ENCODE measurements around the gene PAIP2. TPM values are rescaled to one million over a fixed set of nuclear protein-coding genes. Genes with fewer than 3 reads are reported as not detected.

PAIP2 gene
- total RNA-seq, 1 experiment from 2014 or later, result 79.4 TPM

GRCh38 chr5:139394654-139395566, 53.3 kb downstream of the PAIP2 start, which contains the start of gene PROB1:
Gene PROB1 (minus strand): TSS chr5:139395104. CDS start chr5:139395081, 23 bp downstream.
- CTCF ChIA-PET, result no interaction called here
- POLR2A ChIA-PET, result no interaction called here
- TF ChIP-seq REST (IDR thresholded peaks at IDR 0.05; ENCODE audit: insufficient read depth in 1 of 2, low read depth in 2 of 2, low read length in 1 of 2), result no peak
- no peak for TF ChIP-seq TCF7L2 (IDR thresholded peaks at IDR 0.05; ENCODE audit: low read depth, low read length)
- no peak for TF ChIP-seq CTCF (IDR thresholded peaks at IDR 0.05)
- TF ChIP-seq SIN3A (IDR thresholded peaks at IDR 0.05; ENCODE audit: borderline replicate concordance, insufficient read depth, low read depth, low read length), result no peak
- TF ChIP-seq POLR2AphosphoS5 (IDR thresholded peaks at IDR 0.05; ENCODE audit: low read depth, low read length), result no peak
- Histone ChIP-seq H3K36me3 (ENCODE audit: control insufficient read depth, insufficient read depth, low read length) (peaks cover 2% of the 10 kb centered on the region; the same call in 1 of the 2 replicates), H3K9me3 (ENCODE audit: control insufficient read depth, insufficient read depth, low read depth, low read length) (no peaks in the 10 kb centered on the region), H3K4me1 (ENCODE audit: control insufficient read depth, insufficient read depth, low read length) (peaks cover 27% of the 10 kb centered on the region), H3K4me3 (ENCODE audit: low read depth in 2 of 2, low read length in 2 of 2) (no peak within 1 kb of the TSS), H3K27ac (ENCODE audit: low read length) (no peak within 1 kb of the TSS), H3K27me3 (ENCODE audit: control insufficient read depth, insufficient read depth, low read length) (no peaks in the 10 kb centered on the region)
- BruUV-seq (replicated peaks), result no TSS peak
- DNase-seq (ENCODE audit: low read depth, low spot score) (no peak), ATAC-seq (no peak)
- in situ Hi-C loops (cut with HindIII; ENCODE audit: low pct_unique_long_range_greater_than_20kb, low sequenced_read_pairs), result no loop called here
- intact Hi-C loops (cut with micrococcal nuclease; ENCODE audit: unreplicated experiment), result loop anchor here (10.0 kb wide), 1 partner anchor 110 kb away; no protein-coding TSS in a partner anchor

- Histone ChIP-seq H3K4me3 (ENCODE audit: low read depth in 2 of 2, low read length in 2 of 2) (no peak overlapping the region), H3K36me3 (ENCODE audit: control insufficient read depth, insufficient read depth, low read length) (peaks cover 2% of the 10 kb centered on the region; the same call in 1 of the 2 replicates), H3K4me1 (ENCODE audit: control insufficient read depth, insufficient read depth, low read length) (peaks cover 20% of the 10 kb centered on the region), H3K27ac (ENCODE audit: low read length) (no peak overlapping the region), H3K27me3 (ENCODE audit: control insufficient read depth, insufficient read depth, low read length) (no peaks in the 10 kb centered on the region), H3K9me3 (ENCODE audit: control insufficient read depth, insufficient read depth, low read depth, low read length) (no peaks in the 10 kb centered on the region)
- intact Hi-C loops (cut with micrococcal nuclease; ENCODE audit: unreplicated experiment) (loop anchor here (10.0 kb wide), 1 partner anchor 111 kb away; no protein-coding TSS in a partner anchor), in situ Hi-C loops (cut with HindIII; ENCODE audit: low pct_unique_long_range_greater_than_20kb, low sequenced_read_pairs) (no loop called here)
- DNase-seq (ENCODE audit: low read depth, low spot score) (no peak), ATAC-seq (no peak)
- TF ChIP-seq TCF7L2 (IDR thresholded peaks at IDR 0.05; ENCODE audit: low read depth, low read length) (no peak), CTCF (IDR thresholded peaks at IDR 0.05) (no peak), REST (IDR thresholded peaks at IDR 0.05; ENCODE audit: insufficient read depth in 1 of 2, low read depth in 2 of 2, low read length in 1 of 2) (no peak), POLR2AphosphoS5 (IDR thresholded peaks at IDR 0.05; ENCODE audit: low read depth, low read length) (no peak)
- CTCF ChIA-PET, result no interaction called here
- BruUV-seq (replicated peaks), result no TSS peak
- POLR2A ChIA-PET, result interaction anchor here (0.5 to 0.6 kb wide), 2 partner anchors 10 to 102 kb away, joined by 4 to 5 read pairs; partner anchors contain the start of gene MATR3
Measured at GRCh38 chr5:139395844-139396640, 54.4 kb downstream of the PAIP2 start.

Measured in Panc1 (cell line).